Transverse colon (tissue), 4 donors: Measurements from ENCODE around the gene BTBD17. TPM values are rescaled to one million over a fixed set of nuclear protein-coding genes. Genes with fewer than 3 reads are reported as not detected.

Experiments
- DNase-seq: peaks from one replicate; pipeline ENCODE4 v3.0.0-alpha.2; 2019
- H3K27ac ChIP-seq, 4 donors: fragments of 200-600 bp; sonication (generic); 2 replicates each; pipeline ENCODE4 v1.5.1; 2016 to 2018; ENCODE audit warnings: inconsistent platforms in 4 of 4
- H3K27me3 ChIP-seq: fragments of 200-600 bp; sonication (generic); 2 replicates; pipeline ENCODE4 v1.5.1; 2017; ENCODE audit warnings: inconsistent platforms
- H3K36me3 ChIP-seq, 4 donors: fragments of 200-600 bp; sonication (generic); 2 replicates each; pipeline ENCODE4 v1.5.1; 2017 to 2019; ENCODE audit warnings: inconsistent platforms in 4 of 4
- H3K4me1 ChIP-seq, 4 donors: fragments of 200-600 bp; sonication (generic); 2 replicates each; pipeline ENCODE4 v1.5.1; 2017 to 2020; ENCODE audit warnings: inconsistent platforms in 4 of 4
- H3K4me3 ChIP-seq, 4 donors: fragments of 200-600 bp; sonication (generic); 1 replicate in 1 of 4; 2 replicates in 3 of 4; pipeline versions ENCODE4 v1.5.1 to v1.6.1; 2017 to 2019; ENCODE audit warnings: inconsistent platforms in 4 of 4
- H3K9me3 ChIP-seq, 2 donors: fragments of 200-600 bp; sonication (generic); 2 replicates each; pipeline ENCODE4 v1.5.1; 2017 to 2019; ENCODE audit warnings: inconsistent platforms in 2 of 2
- CTCF ChIP-seq, 5 experiments: fragments of 200-600 bp in 3 of 5; fragments of 450-650 bp in 2 of 5; sonication (generic) in 3 of 5; IDR thresholded peaks; 1 replicate in 2 of 5; 2 replicates in 3 of 5; pipeline ENCODE4 v1.5.1; 2016 to 2017; ENCODE audit warnings: antibody characterized with exemption in 5 of 5, inconsistent platforms in 3 of 5, mild to moderate bottlenecking in 2 of 5, moderate library complexity in 1 of 5
- EP300 ChIP-seq: sonication (generic); formaldehyde crosslinking; IDR thresholded peaks from one replicate; pipeline ENCODE4 v1.6.1; 2017; ENCODE audit warnings: antibody characterized with exemption, low read depth
- POLR2A ChIP-seq: fragments of 450-650 bp; IDR thresholded peaks from one replicate; pipeline ENCODE4 v1.6.1; 2016; ENCODE audit warnings: antibody characterized with exemption, mild to moderate bottlenecking, moderate library complexity
- POLR2AphosphoS5 ChIP-seq, 3 donors: sonication (generic); formaldehyde crosslinking; IDR thresholded peaks; one replicate each; pipeline ENCODE4 v1.6.1; 2016; ENCODE audit warnings: antibody characterized with exemption in 3 of 3
- WGBS, 2 donors: methylation state at CpG; one replicate each; pipeline ENCODE4 v1.1.5; 2018; ENCODE audit warnings: low coverage in 1 of 2; 5-methylcytosine and 5-hydroxymethylcytosine counted together
- in situ Hi-C, 4 donors: fragments of 200-750 bp; cut with MboI; loops; one replicate each; pipeline versions ENCODE4 v1.15.0 to v1.15.1; 2017; ENCODE audit warnings: low sequenced_read_pairs in 3 of 4, low pct_ligation_motif_present in 1 of 4, low pct_unique_long_range_greater_than_20kb in 1 of 4
- intact Hi-C: fragments of 100-400 bp; cut with DNase I; formaldehyde crosslinking; loops from one replicate; pipeline ENCODE4 v1.15.1; 2023; ENCODE audit warnings: low total_unique reads
- total RNA-seq, 4 donors: library from RNA; depleted of rRNA; stranded (reverse); fragments of >200 nt; gene quantifications; one replicate each; pipeline ENCODE4 v1.1.0, GENCODE V29; 2016

The BTBD17 gene
- total RNA-seq, 4 donors from 2014 or later, result not detected

GRCh38 chr17:74385201-74385600 lies 23.5 kb upstream of the BTBD17 start:
- intact Hi-C loops (no loop called here), in situ Hi-C loops (no loop called here)
- no peak for DNase-seq
- H3K27ac ChIP-seq, result no peak overlapping the region
- H3K27me3 ChIP-seq, result no peaks in the 10 kb centered on the region
- no peak for TF ChIP-seq EP300
- no peak for TF ChIP-seq POLR2AphosphoS5 (IDR thresholded peaks at IDR 0.05)
- TF ChIP-seq POLR2A, result no peak
- no peak for TF ChIP-seq CTCF (IDR thresholded peaks at IDR 0.05)
- WGBS, 2 donors, result 82 to 83% methylated on average over 2 to 3 of the region's 3 CpGs
- H3K9me3 ChIP-seq, result no peaks in the 10 kb centered on the region
- H3K36me3 ChIP-seq, result no peaks in the 10 kb centered on the region
- H3K4me1 ChIP-seq, result peaks cover under 1 to 16% (median 13%) of the 10 kb centered on the region in 4 donors
- H3K4me3 ChIP-seq, result no peak overlapping the region

- peaks cover 13 to 27% (median 24%) of the 10 kb centered on the region in 4 donors for H3K4me1 ChIP-seq
- in situ Hi-C loops, result no loop called here
- DNase-seq, result no peak
- no peak overlapping the region for H3K4me3 ChIP-seq
- intact Hi-C loops, result no loop called here
- no peaks in the 10 kb centered on the region for H3K36me3 ChIP-seq
- TF ChIP-seq POLR2AphosphoS5 (IDR thresholded peaks at IDR 0.05), result no peak
- TF ChIP-seq CTCF (IDR thresholded peaks at IDR 0.05), result no peak
- no peak for TF ChIP-seq POLR2A
- TF ChIP-seq EP300, result no peak
- H3K9me3 ChIP-seq, result no peaks in the 10 kb centered on the region
- no peak overlapping the region for H3K27ac ChIP-seq
- WGBS, 2 donors, result 88% methylated on average over 5 of the region's 5 CpGs; no CpG with 5 or more reads in 1 of the 2 donors
- no peaks in the 10 kb centered on the region for H3K27me3 ChIP-seq
Observed at GRCh38 chr17:74383141-74383540, 21.5 kb upstream of the BTBD17 start.

DNA sequence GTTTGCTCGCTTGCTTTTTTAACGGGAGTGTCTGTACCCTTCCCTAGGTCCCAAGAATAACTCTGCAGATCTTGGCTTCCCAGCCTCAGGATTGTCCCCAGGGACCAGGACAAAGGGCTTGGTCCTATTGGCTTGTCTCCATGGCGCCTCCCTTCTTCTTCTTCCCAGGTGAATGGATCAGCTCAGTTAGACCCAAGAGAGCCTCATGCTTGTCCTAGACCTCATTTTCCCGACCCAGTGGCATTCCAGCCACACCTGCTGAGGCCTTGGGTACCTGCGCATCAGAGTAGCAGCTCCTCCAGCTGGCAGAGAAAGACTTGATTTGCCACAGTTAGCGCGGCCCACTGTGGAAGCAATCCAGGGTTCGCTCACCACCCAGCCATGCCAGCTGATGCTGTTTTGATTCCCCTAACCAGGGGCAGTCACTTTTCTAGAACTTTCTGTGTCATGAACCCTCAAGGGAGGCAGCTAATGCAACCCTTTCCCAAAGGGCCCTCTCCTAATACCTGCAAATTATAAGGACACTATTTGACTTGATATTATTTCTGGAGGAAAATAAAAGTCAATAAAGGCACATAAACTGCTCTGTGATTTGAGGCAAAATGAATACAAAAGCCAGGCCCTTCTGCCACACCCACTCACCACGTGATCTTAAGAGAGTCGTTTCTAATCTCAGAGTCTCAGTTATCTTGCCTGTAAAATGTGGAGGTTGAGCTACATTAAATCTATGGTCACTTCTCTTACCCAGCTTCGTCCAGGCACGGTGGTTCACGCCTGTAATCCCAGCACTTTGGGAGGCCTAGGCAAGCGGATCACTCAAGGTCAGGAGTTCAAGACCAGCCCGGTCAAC lies 19.5 kb upstream of the BTBD17 start:
- Histone ChIP-seq H3K4me3 (no peak overlapping the region), H3K9me3 (no peaks in the 10 kb centered on the region), H3K27ac (peak overlapping the region; percentile 70 to 83 (median 82)), H3K4me1 (peaks cover 13 to 25% (median 19%) of the 10 kb centered on the region in 4 donors), H3K36me3 (no peaks in the 10 kb centered on the region), H3K27me3 (no peaks in the 10 kb centered on the region)
- in situ Hi-C loops (no loop called here), intact Hi-C loops (no loop called here)
- WGBS, 2 donors, result 67% methylated on average over 15 of the region's 15 CpGs; no CpG with 5 or more reads in 1 of the 2 donors
- TF ChIP-seq POLR2AphosphoS5 (IDR thresholded peaks at IDR 0.05) (no peak), CTCF (IDR thresholded peaks at IDR 0.05) (peak in 1 of 5 experiments; percentile 6), EP300 (no peak), POLR2A (no peak)
- DNase-seq, result peak; percentile 30

GRCh38 chr17:74380086-74380958 lies 18.7 kb upstream of the BTBD17 start:
- peak overlapping the region; percentile 70 to 83 (median 82) for H3K27ac ChIP-seq
- 10 to 21% methylated on average over 5 to 17 of the region's 17 CpGs for WGBS, 2 donors
- no peaks in the 10 kb centered on the region for H3K27me3 ChIP-seq
- no peaks in the 10 kb centered on the region for H3K9me3 ChIP-seq
- intact Hi-C loops (no loop called here), in situ Hi-C loops (no loop called here)
- H3K4me3 ChIP-seq, result peak overlapping the region in 1 of 4 donors; percentile 6
- peak; percentile 68 for DNase-seq
- no peak for TF ChIP-seq EP300
- TF ChIP-seq POLR2AphosphoS5 (IDR thresholded peaks at IDR 0.05), result peak in 2 of 3 donors; percentile 4 to 12
- peak; percentile 11 to 73 (median 33) for TF ChIP-seq CTCF (IDR thresholded peaks at IDR 0.05)
- TF ChIP-seq POLR2A, result peak; percentile 32
- no peaks in the 10 kb centered on the region for H3K36me3 ChIP-seq
- H3K4me1 ChIP-seq, result peaks cover 13 to 25% (median 19%) of the 10 kb centered on the region in 4 donors
